H9 (cell line): ENCODE data around the gene AHDC1. TPM values are rescaled to one million over a fixed set of nuclear protein-coding genes. Genes with fewer than 3 reads are reported as not detected.

Source experiments
- DNase-seq: peaks from one replicate; pipeline ENCODE4 v3.0.0-alpha.2; 2017
- H2AFZ ChIP-seq: one replicate; pipeline ENCODE4 v1.6.1; 2013; ENCODE audit warnings: mild to moderate bottlenecking, low read length, control low read depth, moderate library complexity
- H2AK5ac ChIP-seq: 2 replicates; pipeline ENCODE4 v1.6.1; 2013; ENCODE audit warnings: low read length, control low read depth, mixed read lengths; ENCODE audit not compliant: insufficient read length
- H2BK120ac ChIP-seq: one replicate; pipeline ENCODE4 v1.6.1; 2013; ENCODE audit warnings: low read depth, mild to moderate bottlenecking, low read length, control low read depth, inconsistent platforms; ENCODE audit not compliant: poor library complexity, severe bottlenecking
- H2BK12ac ChIP-seq: 2 replicates; pipeline ENCODE4 v1.6.1; 2013; ENCODE audit warnings: low read length, control low read depth, mixed read lengths, low read depth; ENCODE audit not compliant: insufficient read length
- H2BK15ac ChIP-seq: 2 replicates; pipeline ENCODE4 v1.6.1; 2013; ENCODE audit warnings: low read depth, low read length, control low read depth
- H2BK20ac ChIP-seq: one replicate; pipeline ENCODE4 v1.6.1; 2013; ENCODE audit warnings: low read depth, mild to moderate bottlenecking, low read length, control low read depth, inconsistent platforms; ENCODE audit not compliant: poor library complexity, severe bottlenecking
- H2BK5ac ChIP-seq: 2 replicates; pipeline ENCODE4 v1.6.1; 2013; ENCODE audit warnings: low read length, control low read depth, mixed read lengths; ENCODE audit not compliant: insufficient read length
- H3K14ac ChIP-seq: 2 replicates; pipeline ENCODE4 v1.6.1; 2013; ENCODE audit warnings: low read length, control low read depth; ENCODE audit not compliant: insufficient read depth
- H3K18ac ChIP-seq: 2 replicates; pipeline ENCODE4 v1.6.1; 2013; ENCODE audit warnings: low read depth, mild to moderate bottlenecking, mixed read lengths, low read length, control low read depth; ENCODE audit not compliant: insufficient read length
- H3K23ac ChIP-seq: 2 replicates; pipeline ENCODE4 v1.6.1; 2013; ENCODE audit warnings: low read length, control low read depth, mixed read lengths, low read depth; ENCODE audit not compliant: insufficient read length
- H3K23me2 ChIP-seq: 2 replicates; pipeline ENCODE4 v1.6.1; 2013; ENCODE audit warnings: low read depth, mild to moderate bottlenecking, mixed read lengths, low read length, control low read depth; ENCODE audit not compliant: insufficient read length, poor library complexity, severe bottlenecking
- H3K27ac ChIP-seq: 2 replicates; pipeline ENCODE4 v1.5.1; 2013; ENCODE audit warnings: low read length, control low read depth, mixed read lengths, low read depth; ENCODE audit not compliant: insufficient read length
- H3K27me3 ChIP-seq: 2 replicates; pipeline ENCODE4 v1.6.1; 2013; ENCODE audit warnings: low read length, control low read depth, inconsistent platforms; ENCODE audit not compliant: insufficient read depth
- H3K4ac ChIP-seq: 2 replicates; pipeline ENCODE4 v1.6.1; 2013; ENCODE audit warnings: low read depth, mild to moderate bottlenecking, control low read depth, inconsistent platforms, low read length, moderate library complexity
- H3K4me1 ChIP-seq: 2 replicates; pipeline ENCODE4 v1.6.1; 2013; ENCODE audit warnings: low read length, control low read depth, inconsistent platforms; ENCODE audit not compliant: insufficient read depth
- H3K4me2 ChIP-seq: 2 replicates; pipeline ENCODE4 v1.6.1; 2013; ENCODE audit warnings: low read length, control low read depth, mixed read lengths; ENCODE audit not compliant: insufficient read length, insufficient read depth
- H3K56ac ChIP-seq: 2 replicates; pipeline ENCODE4 v1.6.1; 2013; ENCODE audit warnings: low read depth, mild to moderate bottlenecking, mixed read lengths, low read length, control low read depth; ENCODE audit not compliant: insufficient read length
- H3K79me1 ChIP-seq: 2 replicates; pipeline ENCODE4 v1.6.1; 2013; ENCODE audit warnings: low read depth, mild to moderate bottlenecking, moderate library complexity, low read length, control low read depth, inconsistent platforms; ENCODE audit not compliant: insufficient read depth, poor library complexity, severe bottlenecking
- H3K79me2 ChIP-seq: 2 replicates; pipeline ENCODE4 v1.6.1; 2013; ENCODE audit warnings: low read length, control low read depth, inconsistent platforms; ENCODE audit not compliant: insufficient read depth
- H3K9ac ChIP-seq: 2 replicates; pipeline ENCODE4 v1.6.1; 2013; ENCODE audit warnings: low read length, control low read depth, mixed read lengths; ENCODE audit not compliant: insufficient read length; ENCODE audit errors: extremely low read depth
- H3K9me3 ChIP-seq: one replicate; pipeline ENCODE4 v1.6.1; 2013; ENCODE audit warnings: low read depth, low read length, inconsistent platforms; ENCODE audit not compliant: control insufficient read depth
- H3T11ph ChIP-seq: one replicate; pipeline ENCODE4 v1.6.1; 2013; ENCODE audit warnings: mild to moderate bottlenecking, low read length, control low read depth, inconsistent platforms
- H4K20me1 ChIP-seq: one replicate; pipeline ENCODE4 v1.6.1; 2013; ENCODE audit not compliant: control insufficient read depth, insufficient read length, insufficient read depth
- H4K5ac ChIP-seq: 2 replicates; pipeline ENCODE4 v1.6.1; 2013; ENCODE audit warnings: low read depth, mild to moderate bottlenecking, mixed read lengths, low read length, control low read depth; ENCODE audit not compliant: insufficient read length
- H4K8ac ChIP-seq: replicated peaks from 2 replicates; pipeline ENCODE4 v1.6.1; 2013; ENCODE audit warnings: low read length, control low read depth, mixed read lengths, low read depth; ENCODE audit not compliant: insufficient read length
- H4K91ac ChIP-seq: 2 replicates; pipeline ENCODE4 v1.6.1; 2013; ENCODE audit warnings: low read depth, mild to moderate bottlenecking, moderate library complexity, mixed read lengths, low read length, control low read depth; ENCODE audit not compliant: insufficient read length
- H3K27ac Mint-ChIP-seq, 3 experiments: 2 replicates in 2 of 3; 3 replicates in 1 of 3; pipeline ENCODE4 v1.8.0; 2020 to 2021; ENCODE audit warnings: mixed read lengths in 3 of 3, mild to moderate bottlenecking in 1 of 3, moderate library complexity in 1 of 3
- H3K27me3 Mint-ChIP-seq: 2 replicates; pipeline ENCODE4 v1.8.0; 2021; ENCODE audit warnings: low read depth, mild to moderate bottlenecking, moderate library complexity, mixed read lengths
- H3K36me3 Mint-ChIP-seq, 3 experiments: 2 replicates in 2 of 3; 3 replicates in 1 of 3; pipeline ENCODE4 v1.8.0; 2020 to 2021; ENCODE audit warnings: low read depth in 3 of 3, mixed read lengths in 3 of 3; ENCODE audit not compliant: insufficient read depth in 1 of 3
- H3K4me1 Mint-ChIP-seq, 2 experiments: 2 replicates each; pipeline ENCODE4 v1.8.0; 2020; ENCODE audit warnings: mixed read lengths in 2 of 2
- H3K4me3 Mint-ChIP-seq, 2 experiments: 2 replicates in 1 of 2; 3 replicates in 1 of 2; pipeline ENCODE4 v1.8.0; 2020 to 2021; ENCODE audit warnings: mild to moderate bottlenecking in 2 of 2, mixed read lengths in 2 of 2, moderate library complexity in 1 of 2
- H3K9me3 Mint-ChIP-seq, 2 experiments: 2 replicates in 1 of 2; 3 replicates in 1 of 2; pipeline ENCODE4 v1.8.0; 2020; ENCODE audit warnings: mild to moderate bottlenecking in 2 of 2, mixed read lengths in 2 of 2, moderate library complexity in 1 of 2
- WGBS: extraction: QIAGEN DNeasy Blood & Tissue Kit; methylation state at CpG from one replicate; pipeline ENCODE4 v1.1.7; 2013; ENCODE audit warnings: missing lambda C conversion rate, low lambda C conversion rate, mixed read lengths; ENCODE audit not compliant: insufficient read length; ENCODE audit errors: extremely low coverage; 5-methylcytosine and 5-hydroxymethylcytosine counted together
- total RNA-seq: library from RNA; stranded (reverse); gene quantifications from 2 replicates; pipeline ENCODE4 v1.2.1, GENCODE V29; 2021
- TF ChIP-seq, protein P1 (sequence below): fragments of 200-600 bp; sonication (generic); conservative IDR thresholded peaks from 3 replicates; pipeline ENCODE4 v1.8.0; 2021; ENCODE audit warnings: antibody characterized with exemption, mild to moderate bottlenecking

AHDC1 gene
- total RNA-seq, 1 experiment from 2014 or later, result 29.4 TPM

DNA sequence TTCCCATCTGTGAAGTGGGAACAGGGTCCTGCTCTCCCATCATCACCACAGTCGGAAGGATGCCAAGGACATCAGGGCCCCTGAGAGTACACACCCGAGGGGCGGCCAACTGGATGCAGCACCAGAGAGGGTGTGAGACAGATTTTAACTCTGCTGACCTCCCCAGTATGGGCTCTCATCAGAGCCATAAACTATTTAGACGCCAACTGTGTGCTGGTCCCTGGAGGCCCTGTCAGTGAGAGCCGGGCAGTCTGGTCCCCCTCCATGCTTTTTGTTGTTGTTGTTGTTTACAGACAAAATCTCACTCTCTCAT lies 29.3 kb upstream of the AHDC1 start:
- H2BK15ac ChIP-seq, result no peak overlapping the region
- H3K4me1 ChIP-seq, result peaks cover 5% of the 10 kb centered on the region; the same call in 1 of the 2 replicates
- no peak overlapping the region for H3K23ac ChIP-seq
- H3K4ac ChIP-seq, result no peak overlapping the region
- no peak overlapping the region for H3K27ac ChIP-seq
- peaks cover 19% of the 10 kb centered on the region; the same call in 1 of the 2 replicates for H3K27me3 ChIP-seq
- H2AK5ac ChIP-seq, result no peak overlapping the region
- H3K4me2 ChIP-seq, result no peak overlapping the region
- Mint-ChIP-seq H3K9me3 (no peaks in the 10 kb centered on the region), H3K4me1 (peaks cover 25 to 45% of the 10 kb centered on the region in 2 experiments), H3K36me3 (no peaks in the 10 kb centered on the region; a peak in 1 of 7 replicates), H3K27ac (no peak overlapping the region), H3K27me3 (peaks cover 27% of the 10 kb centered on the region), H3K4me3 (peak overlapping the region in 1 of 2 experiments; percentile 74; a peak in 2 of 5 replicates)
- H2BK120ac ChIP-seq, result no peak overlapping the region
- no peak overlapping the region for H3K56ac ChIP-seq
- H3K14ac ChIP-seq, result no peak overlapping the region
- TF ChIP-seq, protein P1, sequence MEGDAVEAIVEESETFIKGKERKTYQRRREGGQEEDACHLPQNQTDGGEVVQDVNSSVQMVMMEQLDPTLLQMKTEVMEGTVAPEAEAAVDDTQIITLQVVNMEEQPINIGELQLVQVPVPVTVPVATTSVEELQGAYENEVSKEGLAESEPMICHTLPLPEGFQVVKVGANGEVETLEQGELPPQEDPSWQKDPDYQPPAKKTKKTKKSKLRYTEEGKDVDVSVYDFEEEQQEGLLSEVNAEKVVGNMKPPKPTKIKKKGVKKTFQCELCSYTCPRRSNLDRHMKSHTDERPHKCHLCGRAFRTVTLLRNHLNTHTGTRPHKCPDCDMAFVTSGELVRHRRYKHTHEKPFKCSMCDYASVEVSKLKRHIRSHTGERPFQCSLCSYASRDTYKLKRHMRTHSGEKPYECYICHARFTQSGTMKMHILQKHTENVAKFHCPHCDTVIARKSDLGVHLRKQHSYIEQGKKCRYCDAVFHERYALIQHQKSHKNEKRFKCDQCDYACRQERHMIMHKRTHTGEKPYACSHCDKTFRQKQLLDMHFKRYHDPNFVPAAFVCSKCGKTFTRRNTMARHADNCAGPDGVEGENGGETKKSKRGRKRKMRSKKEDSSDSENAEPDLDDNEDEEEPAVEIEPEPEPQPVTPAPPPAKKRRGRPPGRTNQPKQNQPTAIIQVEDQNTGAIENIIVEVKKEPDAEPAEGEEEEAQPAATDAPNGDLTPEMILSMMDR, result no peak
- H3K79me1 ChIP-seq, result no peaks in the 10 kb centered on the region
- no peak overlapping the region for H3K9ac ChIP-seq
- no peak overlapping the region for H4K8ac ChIP-seq
- WGBS, result no CpG with 5 or more reads among the region's 5 CpGs
- H3K79me2 ChIP-seq, result no peaks in the 10 kb centered on the region
- no peak overlapping the region for H2BK12ac ChIP-seq
- DNase-seq, result no peak
- no peak overlapping the region for H2BK20ac ChIP-seq
- H3T11ph ChIP-seq, result no peak overlapping the region
- no peak overlapping the region for H4K5ac ChIP-seq
- H3K18ac ChIP-seq, result no peak overlapping the region
- H4K91ac ChIP-seq, result no peak overlapping the region
- H2BK5ac ChIP-seq, result no peak overlapping the region
- no peaks in the 10 kb centered on the region for H3K9me3 ChIP-seq
- no peaks in the 10 kb centered on the region for H4K20me1 ChIP-seq
- peaks cover 8% of the 10 kb centered on the region for H3K23me2 ChIP-seq
- no peak overlapping the region for H2AFZ ChIP-seq
